PC-9 (cell line): ENCODE measurements around the gene METTL8.

ENCODE experiments used
- CTCF ChIP-seq: fragments of 200-600 bp; sonication (generic); conservative IDR thresholded peaks from 2 replicates; pipeline ENCODE4 v1.6.1; 2017; ENCODE audit warnings: mixed run types, antibody characterized with exemption, mild to moderate bottlenecking, moderate library complexity
- EZH2 ChIP-seq: fragments of 200-600 bp; sonication (generic); IDR thresholded peaks from 2 replicates; pipeline ENCODE4 v1.8.0; 2017; ENCODE audit warnings: antibody characterized with exemption, low read depth

DNA sequence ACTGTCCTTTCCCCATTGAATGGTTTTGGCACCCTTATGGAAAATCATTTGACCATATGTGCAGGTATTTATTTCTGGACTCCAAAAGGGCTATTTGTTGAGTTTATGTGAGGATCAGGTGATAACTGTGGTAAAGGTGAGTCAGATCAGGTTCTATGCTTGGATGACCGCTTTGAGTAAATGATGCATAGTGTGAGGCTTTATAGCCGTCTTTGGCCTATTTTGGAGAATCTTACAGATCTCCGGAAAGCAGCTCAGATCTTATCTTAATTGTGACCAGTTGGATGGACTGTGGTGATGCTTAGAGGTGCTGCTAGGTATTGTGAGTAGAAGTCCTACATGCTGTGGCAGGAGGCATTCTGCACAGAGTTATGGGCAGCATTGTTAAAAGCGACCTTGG lies 126.2 kb downstream of the METTL8 start:
- no peak for TF ChIP-seq EZH2
- TF ChIP-seq CTCF: no peak
